Cardiac muscle cell (in vitro differentiated cells and primary cell): ENCODE results near the gene PAK6. TPM values are rescaled to one million over a fixed set of nuclear protein-coding genes. Genes with fewer than 3 reads are reported as not detected.

Source experiments
- DNase-seq, 2 donors: peaks; one replicate each; pipeline versions ENCODE4 v3.0.0 to v3.0.0-alpha.2; 2010 to 2017; ENCODE audit warnings: low read depth in 1 of 2, low spot score in 1 of 2
- H3K27ac ChIP-seq: fragments of 200-600 bp; sonication (generic); 2 replicates; pipeline ENCODE4 v1.5.1; 2016
- H3K27me3 ChIP-seq: fragments of 200-600 bp; sonication (generic); 2 replicates; pipeline ENCODE4 v1.6.0; 2016; ENCODE audit warnings: control low read depth
- H3K36me3 ChIP-seq: fragments of 200-600 bp; sonication (generic); 2 replicates; pipeline ENCODE4 v1.5.1; 2016; ENCODE audit warnings: control low read depth
- H3K4me1 ChIP-seq: fragments of 200-600 bp; sonication (generic); 2 replicates; pipeline ENCODE4 v1.8.1; 2017; ENCODE audit warnings: low read depth, mild to moderate bottlenecking, mixed run types
- H3K4me3 ChIP-seq: fragments of 200-600 bp; sonication (generic); 2 replicates; pipeline ENCODE4 v1.5.1; 2016; ENCODE audit warnings: mild to moderate bottlenecking
- H3K9me3 ChIP-seq: fragments of 200-600 bp; sonication (generic); 2 replicates; pipeline ENCODE4 v1.5.1; 2017; ENCODE audit warnings: low read depth, mild to moderate bottlenecking, control low read depth
- CTCF ChIP-seq: IDR thresholded peaks from 2 replicates; pipeline ENCODE4 v1.5.1; 2012; ENCODE audit warnings: low read depth, mild to moderate bottlenecking, low read length
- polyA plus RNA-seq: library from polyadenylated mRNA; unstranded; fragments of >200 nt; fragmentation: Nextera tagmentation; extraction: Ambion mirVana; gene quantifications from 2 replicates; pipeline ENCODE4 v1.2.1, GENCODE V29; 2016
- total RNA-seq: library from RNA; depleted of rRNA; stranded (reverse); fragments of >200 nt; gene quantifications from 2 replicates; pipeline ENCODE4 v1.2.3, GENCODE V29; 2016

Gene PAK6
- total and polyA plus RNA-seq, 2 experiments from 2014 or later = 4.2 to 18.7 TPM

GRCh38 chr15:40266828-40267304 is 28.0 kb downstream of the PAK6 start:
- H3K9me3 ChIP-seq = no peaks in the 10 kb centered on the region
- H3K27ac ChIP-seq = no peak overlapping the region
- H3K36me3 ChIP-seq = no peaks in the 10 kb centered on the region
- DNase-seq = peak in 1 of 2 donors; percentile 90
- TF ChIP-seq CTCF = no peak
- H3K27me3 ChIP-seq = no peaks in the 10 kb centered on the region
- no peaks in the 10 kb centered on the region for H3K4me1 ChIP-seq
- H3K4me3 ChIP-seq = no peak overlapping the region

GRCh38 chr15:40267670-40268069 is 28.8 kb downstream of the PAK6 start:
- no peaks in the 10 kb centered on the region for H3K27me3 ChIP-seq
- no peaks in the 10 kb centered on the region for H3K36me3 ChIP-seq
- no peak for TF ChIP-seq CTCF
- H3K27ac ChIP-seq = no peak overlapping the region
- no peaks in the 10 kb centered on the region for H3K9me3 ChIP-seq
- no peak for DNase-seq
- H3K4me3 ChIP-seq = no peak overlapping the region
- no peaks in the 10 kb centered on the region for H3K4me1 ChIP-seq

GRCh38 chr15:40269604-40270003 is 30.7 kb downstream of the PAK6 start:
- no peak for TF ChIP-seq CTCF

GRCh38 chr15:40270246-40270995 is 31.6 kb downstream of the PAK6 start:
- Histone ChIP-seq H3K27ac (no peak overlapping the region), H3K27me3 (no peaks in the 10 kb centered on the region), H3K36me3 (no peaks in the 10 kb centered on the region), H3K9me3 (no peaks in the 10 kb centered on the region), H3K4me1 (no peaks in the 10 kb centered on the region), H3K4me3 (no peak overlapping the region)
- no peak for TF ChIP-seq CTCF
- DNase-seq = no peak

More at GRCh38 chr15:40269604-40270003, 30.7 kb downstream of the PAK6 start:
- no peaks in the 10 kb centered on the region for H3K27me3 ChIP-seq
- no peaks in the 10 kb centered on the region for H3K4me1 ChIP-seq
- no peak overlapping the region for H3K27ac ChIP-seq
- H3K9me3 ChIP-seq = no peaks in the 10 kb centered on the region
- no peaks in the 10 kb centered on the region for H3K36me3 ChIP-seq
- H3K4me3 ChIP-seq = no peak overlapping the region
- no peak for DNase-seq

GRCh38 chr15:40271685-40272484 is 33.0 kb downstream of the PAK6 start:
- Histone ChIP-seq H3K27me3 (no peaks in the 10 kb centered on the region), H3K27ac (no peak overlapping the region), H3K36me3 (no peaks in the 10 kb centered on the region), H3K4me3 (no peak overlapping the region), H3K4me1 (no peaks in the 10 kb centered on the region), H3K9me3 (no peaks in the 10 kb centered on the region)
- TF ChIP-seq CTCF = no peak
- DNase-seq = no peak
